ENCODE measurements around the gene GJC2. TPM values are rescaled to one million over a fixed set of nuclear protein-coding genes. Genes with fewer than 3 reads are reported as not detected.

The GJC2 gene
- total RNA-seq, 2 experiments from 2014 or later = 2.1 to 2.4 TPM

DNA sequence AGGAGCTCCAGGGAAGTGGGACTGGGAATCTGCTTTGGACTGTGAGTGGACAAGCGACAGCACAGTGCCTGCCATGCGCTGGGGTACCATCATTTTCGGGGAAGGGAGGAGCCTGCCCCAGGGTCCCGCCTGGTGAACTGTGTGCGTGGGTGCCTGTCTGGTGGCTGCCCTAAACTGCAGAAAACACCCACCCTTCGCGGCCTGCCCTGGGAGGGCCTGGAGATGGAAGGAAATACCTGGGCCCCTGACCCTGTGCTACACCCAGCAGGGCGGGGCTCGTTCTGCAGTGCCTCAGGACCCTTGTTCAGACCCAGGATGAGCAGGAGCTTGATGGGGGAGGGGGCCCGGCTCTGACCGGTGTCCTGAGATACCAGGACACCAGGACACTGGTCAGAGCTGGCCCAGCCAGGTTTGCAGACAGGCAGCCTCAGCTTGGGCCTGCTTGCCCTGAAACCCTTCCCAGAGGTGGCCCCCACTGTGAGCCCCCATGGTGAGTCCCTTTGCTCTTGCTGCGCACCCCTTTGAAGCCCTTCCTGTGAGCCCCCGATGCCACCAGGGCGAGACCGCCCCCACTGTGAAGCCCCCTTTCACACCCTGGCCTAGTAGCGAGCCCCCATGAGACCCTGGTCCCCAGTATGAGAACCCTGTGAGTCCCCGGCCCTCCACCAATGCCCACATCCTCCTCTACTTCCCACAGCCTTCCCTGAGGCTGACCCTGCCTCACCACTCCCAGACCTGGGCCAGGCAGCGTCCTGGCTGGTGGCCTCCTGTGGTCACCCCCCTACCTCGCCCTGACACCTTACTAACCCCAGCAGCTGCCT, 2.6 kb downstream of the GJC2 start:
- Histone ChIP-seq H3K4me3 (ENCODE audit: low read length) (no peak overlapping the region), H3K36me3 (ENCODE audit: insufficient read depth, low read length) (peaks cover 17% of the 10 kb centered on the region), H3K27ac (ENCODE audit: low read depth in 1 of 2, low read length in 2 of 2) (no peak overlapping the region), H3K27me3 (ENCODE audit: control insufficient read depth in 1 of 2, insufficient read depth in 2 of 2, low read length in 2 of 2) (no peaks in the 10 kb centered on the region), H3K9me3 (ENCODE audit: control insufficient read depth in 1 of 2, insufficient read depth in 1 of 2, low read length in 2 of 2) (no peaks in the 10 kb centered on the region), H3K4me1 (ENCODE audit: insufficient read depth, low read length) (peaks cover 14% of the 10 kb centered on the region)
- Mint-ChIP-seq H3K9me3 (no peaks in the 10 kb centered on the region), H3K27ac (peak overlapping the region; percentile 65), H3K4me1 (ENCODE audit: low read depth) (peaks cover 12% of the 10 kb centered on the region), H3K36me3 (ENCODE audit: low read depth) (no peaks in the 10 kb centered on the region), H3K4me3 (no peak overlapping the region), H3K27me3 (no peaks in the 10 kb centered on the region)
- TF ChIP-seq, protein P1, sequence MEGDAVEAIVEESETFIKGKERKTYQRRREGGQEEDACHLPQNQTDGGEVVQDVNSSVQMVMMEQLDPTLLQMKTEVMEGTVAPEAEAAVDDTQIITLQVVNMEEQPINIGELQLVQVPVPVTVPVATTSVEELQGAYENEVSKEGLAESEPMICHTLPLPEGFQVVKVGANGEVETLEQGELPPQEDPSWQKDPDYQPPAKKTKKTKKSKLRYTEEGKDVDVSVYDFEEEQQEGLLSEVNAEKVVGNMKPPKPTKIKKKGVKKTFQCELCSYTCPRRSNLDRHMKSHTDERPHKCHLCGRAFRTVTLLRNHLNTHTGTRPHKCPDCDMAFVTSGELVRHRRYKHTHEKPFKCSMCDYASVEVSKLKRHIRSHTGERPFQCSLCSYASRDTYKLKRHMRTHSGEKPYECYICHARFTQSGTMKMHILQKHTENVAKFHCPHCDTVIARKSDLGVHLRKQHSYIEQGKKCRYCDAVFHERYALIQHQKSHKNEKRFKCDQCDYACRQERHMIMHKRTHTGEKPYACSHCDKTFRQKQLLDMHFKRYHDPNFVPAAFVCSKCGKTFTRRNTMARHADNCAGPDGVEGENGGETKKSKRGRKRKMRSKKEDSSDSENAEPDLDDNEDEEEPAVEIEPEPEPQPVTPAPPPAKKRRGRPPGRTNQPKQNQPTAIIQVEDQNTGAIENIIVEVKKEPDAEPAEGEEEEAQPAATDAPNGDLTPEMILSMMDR (IDR thresholded peaks at IDR 0.05) = no peak
- ATAC-seq (ENCODE audit: poor library complexity) (no peak), DNase-seq (peak in 1 of 14 experiments; percentile 1)
- ChIA-PET CTCF (interaction anchor here (1.1 kb wide), 1 partner anchor 14 kb away, joined by 3 read pairs; no protein-coding TSS in a partner anchor), POLR2A (interaction anchor here (0.7 to 1.8 kb wide), 5 partner anchors 9 to 13 kb away, joined by 3 to 7 read pairs (median 4); partner anchors contain the start of genes GUK1 and IBA57)
- intact Hi-C loops (cut with DNase I, micrococcal nuclease) = no loop called here

DNA sequence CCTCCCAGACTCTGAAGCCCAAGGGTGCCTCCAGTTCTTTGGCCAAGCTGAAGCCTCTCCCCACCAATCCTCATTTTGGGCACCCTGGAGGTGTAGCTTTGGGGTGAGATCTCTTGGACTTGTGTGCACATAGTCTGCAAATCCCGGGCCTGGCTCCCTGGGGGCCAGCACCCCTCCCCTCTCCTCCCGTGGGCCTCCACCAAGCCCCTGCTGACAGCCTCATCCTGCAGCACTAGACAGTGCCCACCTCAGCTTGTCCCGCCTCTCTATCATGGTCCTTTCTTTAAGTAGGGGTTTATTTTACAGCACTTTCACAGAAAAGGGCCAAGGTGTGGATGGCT, 3.2 kb downstream of the GJC2 start:
- H3K27me3 ChIP-seq (ENCODE audit: control insufficient read depth in 1 of 2, insufficient read depth in 2 of 2, low read length in 2 of 2) = no peaks in the 10 kb centered on the region
- CTCF ChIA-PET = interaction anchor here (1.0 kb wide), 1 partner anchor 53 kb away, joined by 3 read pairs; no protein-coding TSS in a partner anchor
- POLR2A ChIA-PET = interaction anchor here (0.7 to 1.8 kb wide), 3 partner anchors 9 to 12 kb away, joined by 3 to 5 read pairs (median 4); partner anchors contain the start of gene IBA57
- peak in 1 of 14 experiments; percentile 1 for DNase-seq
- no peak overlapping the region for H3K4me3 ChIP-seq (ENCODE audit: low read length)
- peaks cover 11% of the 10 kb centered on the region for H3K36me3 ChIP-seq (ENCODE audit: insufficient read depth, low read length)
- peaks cover 12% of the 10 kb centered on the region for H3K4me1 Mint-ChIP-seq (ENCODE audit: low read depth)
- H3K4me3 Mint-ChIP-seq = no peak overlapping the region
- H3K9me3 Mint-ChIP-seq = no peaks in the 10 kb centered on the region
- H3K4me1 ChIP-seq (ENCODE audit: insufficient read depth, low read length) = peaks cover 15% of the 10 kb centered on the region
- no peak for ATAC-seq (ENCODE audit: poor library complexity)
- intact Hi-C loops (cut with DNase I, micrococcal nuclease) = no loop called here
- H3K27ac ChIP-seq (ENCODE audit: low read depth in 1 of 2, low read length in 2 of 2) = no peak overlapping the region
- no peaks in the 10 kb centered on the region for H3K9me3 ChIP-seq (ENCODE audit: control insufficient read depth in 1 of 2, insufficient read depth in 1 of 2, low read length in 2 of 2)
- H3K27me3 Mint-ChIP-seq = no peaks in the 10 kb centered on the region
- TF ChIP-seq, protein P1 (IDR thresholded peaks at IDR 0.05) = no peak
- H3K27ac Mint-ChIP-seq = no peak overlapping the region
- no peaks in the 10 kb centered on the region for H3K36me3 Mint-ChIP-seq (ENCODE audit: low read depth)

- POLR2A ChIA-PET = interaction anchor here (0.7 to 1.9 kb wide), 3 partner anchors 10 to 14 kb away, joined by 3 to 5 read pairs (median 5); partner anchors contain the start of genes GUK1 and IBA57
- H3K4me1 Mint-ChIP-seq (ENCODE audit: low read depth) = peaks cover 12% of the 10 kb centered on the region
- ATAC-seq (ENCODE audit: poor library complexity) (no peak), DNase-seq (peak in 1 of 14 experiments; percentile 1)
- intact Hi-C loops (cut with DNase I, micrococcal nuclease) = no loop called here
- no peaks in the 10 kb centered on the region for H3K9me3 Mint-ChIP-seq
- no peaks in the 10 kb centered on the region for H3K27me3 Mint-ChIP-seq
- Histone ChIP-seq H3K27me3 (ENCODE audit: control insufficient read depth in 1 of 2, insufficient read depth in 2 of 2, low read length in 2 of 2) (no peaks in the 10 kb centered on the region), H3K4me3 (ENCODE audit: low read length) (no peak overlapping the region), H3K4me1 (ENCODE audit: insufficient read depth, low read length) (peaks cover 15% of the 10 kb centered on the region), H3K36me3 (ENCODE audit: insufficient read depth, low read length) (no peaks in the 10 kb centered on the region), H3K27ac (ENCODE audit: low read depth in 1 of 2, low read length in 2 of 2) (no peak overlapping the region), H3K9me3 (ENCODE audit: control insufficient read depth in 1 of 2, insufficient read depth in 1 of 2, low read length in 2 of 2) (no peaks in the 10 kb centered on the region)
- TF ChIP-seq, protein P1 (IDR thresholded peaks at IDR 0.05) = no peak
- H3K4me3 Mint-ChIP-seq = no peak overlapping the region
- no peaks in the 10 kb centered on the region for H3K36me3 Mint-ChIP-seq (ENCODE audit: low read depth)
- CTCF ChIA-PET = no interaction called here
- H3K27ac Mint-ChIP-seq = peak overlapping the region; percentile 88
Observed at GRCh38 chr1:228154021-228154669, 4.4 kb downstream of the GJC2 start.
